ENCODE results near the gene TPK1.

TPK1 gene

GRCh38 chr7:144649120-144649519 lies 186.7 kb downstream of the TPK1 start:
- POLR2A ChIA-PET, result no interaction called here
- no peak for TF ChIP-seq ZNF423 (tag by site-specific recombination; IDR thresholded peaks at IDR 0.05)
- Histone ChIP-seq H3K4me1 (ENCODE audit: control insufficient read depth, insufficient read depth, low read length) (no peaks in the 10 kb centered on the region), H3K36me3 (ENCODE audit: control insufficient read depth in 2 of 2, insufficient read depth in 1 of 2, low read length in 2 of 2) (no peaks in the 10 kb centered on the region), H3K27ac (ENCODE audit: extremely low read depth, low read depth, low read length) (no peak overlapping the region), H3K4me3 (ENCODE audit: low read depth, low read length) (no peak overlapping the region), H3K9me3 (ENCODE audit: control insufficient read depth, insufficient read depth, low read depth, low read length) (no peaks in the 10 kb centered on the region)
- CTCF ChIA-PET, result no interaction called here

DNA sequence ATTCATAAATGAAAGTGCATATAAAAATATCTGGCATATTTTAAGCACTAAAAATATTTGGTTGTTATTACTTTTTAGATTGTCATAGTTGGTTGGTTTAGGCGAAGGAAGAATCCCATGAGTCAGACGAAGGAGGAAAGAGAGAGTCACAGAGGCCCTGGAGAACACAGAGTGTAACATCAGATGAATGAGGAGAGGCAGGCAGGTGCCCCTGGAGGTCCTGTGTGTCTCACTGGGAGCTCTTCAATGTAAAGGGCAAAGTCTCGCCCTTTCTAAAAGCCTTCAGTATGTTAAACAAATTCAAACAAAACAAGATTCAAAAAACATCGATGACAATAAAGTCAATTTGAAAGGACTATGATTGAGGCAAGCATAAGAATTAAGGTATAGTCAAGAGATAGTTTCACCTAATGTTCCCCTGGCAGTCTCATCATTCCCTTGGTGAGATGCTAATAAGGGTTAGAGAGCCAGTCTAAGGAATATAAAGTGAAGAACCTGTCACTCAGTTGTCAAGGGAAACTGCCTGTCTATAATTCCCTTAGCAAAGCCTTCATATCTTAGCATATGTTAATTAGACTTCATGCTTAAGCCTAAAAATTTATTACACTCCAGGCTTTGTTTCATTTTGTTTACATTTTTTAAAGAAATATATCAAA lies 194.3 kb downstream of the TPK1 start:
- no peaks in the 10 kb centered on the region for H3K9me3 ChIP-seq (ENCODE audit: control insufficient read depth, insufficient read depth, low read depth, low read length)
- POLR2A ChIA-PET, result no interaction called here
- CTCF ChIA-PET, result no interaction called here
- H3K4me1 ChIP-seq (ENCODE audit: control insufficient read depth, insufficient read depth, low read length), result no peaks in the 10 kb centered on the region
- H3K27ac ChIP-seq (ENCODE audit: extremely low read depth, low read depth, low read length), result no peak overlapping the region
- TF ChIP-seq ZNF132 (tag by site-specific recombination; IDR thresholded peaks at IDR 0.05; ENCODE audit: borderline replicate concordance) (no peak), MEIS1 (CRISPR knock-in tag; IDR thresholded peaks at IDR 0.05; ENCODE audit: borderline replicate concordance) (no peak), ZIC2 (tag by site-specific recombination; IDR thresholded peaks at IDR 0.05) (no peak), ZNF704 (tag by site-specific recombination; IDR thresholded peaks at IDR 0.05) (no peak), ZBTB7A (tag by site-specific recombination; IDR thresholded peaks at IDR 0.05; ENCODE audit: low read depth) (no peak), WT1 (tag by site-specific recombination; IDR thresholded peaks at IDR 0.05) (no peak), ZBTB1 (tag by site-specific recombination; IDR thresholded peaks at IDR 0.05) (no peak), IKZF3 (tag by site-specific recombination; IDR thresholded peaks at IDR 0.05) (no peak), HOXD13 (CRISPR knock-in tag; IDR thresholded peaks at IDR 0.05; ENCODE audit: borderline replicate concordance) (no peak), ZFP37 (tag by site-specific recombination; IDR thresholded peaks at IDR 0.05) (no peak), GFI1B (tag by site-specific recombination; IDR thresholded peaks at IDR 0.05) (no peak)
- TF ChIP-seq, protein P1, sequence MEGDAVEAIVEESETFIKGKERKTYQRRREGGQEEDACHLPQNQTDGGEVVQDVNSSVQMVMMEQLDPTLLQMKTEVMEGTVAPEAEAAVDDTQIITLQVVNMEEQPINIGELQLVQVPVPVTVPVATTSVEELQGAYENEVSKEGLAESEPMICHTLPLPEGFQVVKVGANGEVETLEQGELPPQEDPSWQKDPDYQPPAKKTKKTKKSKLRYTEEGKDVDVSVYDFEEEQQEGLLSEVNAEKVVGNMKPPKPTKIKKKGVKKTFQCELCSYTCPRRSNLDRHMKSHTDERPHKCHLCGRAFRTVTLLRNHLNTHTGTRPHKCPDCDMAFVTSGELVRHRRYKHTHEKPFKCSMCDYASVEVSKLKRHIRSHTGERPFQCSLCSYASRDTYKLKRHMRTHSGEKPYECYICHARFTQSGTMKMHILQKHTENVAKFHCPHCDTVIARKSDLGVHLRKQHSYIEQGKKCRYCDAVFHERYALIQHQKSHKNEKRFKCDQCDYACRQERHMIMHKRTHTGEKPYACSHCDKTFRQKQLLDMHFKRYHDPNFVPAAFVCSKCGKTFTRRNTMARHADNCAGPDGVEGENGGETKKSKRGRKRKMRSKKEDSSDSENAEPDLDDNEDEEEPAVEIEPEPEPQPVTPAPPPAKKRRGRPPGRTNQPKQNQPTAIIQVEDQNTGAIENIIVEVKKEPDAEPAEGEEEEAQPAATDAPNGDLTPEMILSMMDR (tag by site-specific recombination; IDR thresholded peaks at IDR 0.05), result no peak
- TF ChIP-seq, protein P2, sequence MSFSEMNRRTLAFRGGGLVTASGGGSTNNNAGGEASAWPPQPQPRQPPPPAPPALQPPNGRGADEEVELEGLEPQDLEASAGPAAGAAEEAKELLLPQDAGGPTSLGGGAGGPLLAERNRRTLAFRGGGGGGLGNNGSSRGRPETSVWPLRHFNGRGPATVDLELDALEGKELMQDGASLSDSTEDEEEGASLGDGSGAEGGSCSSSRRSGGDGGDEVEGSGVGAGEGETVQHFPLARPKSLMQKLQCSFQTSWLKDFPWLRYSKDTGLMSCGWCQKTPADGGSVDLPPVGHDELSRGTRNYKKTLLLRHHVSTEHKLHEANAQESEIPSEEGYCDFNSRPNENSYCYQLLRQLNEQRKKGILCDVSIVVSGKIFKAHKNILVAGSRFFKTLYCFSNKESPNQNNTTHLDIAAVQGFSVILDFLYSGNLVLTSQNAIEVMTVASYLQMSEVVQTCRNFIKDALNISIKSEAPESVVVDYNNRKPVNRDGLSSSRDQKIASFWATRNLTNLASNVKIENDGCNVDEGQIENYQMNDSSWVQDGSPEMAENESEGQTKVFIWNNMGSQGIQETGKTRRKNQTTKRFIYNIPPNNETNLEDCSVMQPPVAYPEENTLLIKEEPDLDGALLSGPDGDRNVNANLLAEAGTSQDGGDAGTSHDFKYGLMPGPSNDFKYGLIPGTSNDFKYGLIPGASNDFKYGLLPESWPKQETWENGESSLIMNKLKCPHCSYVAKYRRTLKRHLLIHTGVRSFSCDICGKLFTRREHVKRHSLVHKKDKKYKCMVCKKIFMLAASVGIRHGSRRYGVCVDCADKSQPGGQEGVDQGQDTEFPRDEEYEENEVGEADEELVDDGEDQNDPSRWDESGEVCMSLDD (tag by site-specific recombination; IDR thresholded peaks at IDR 0.05), result no peak
- TF ChIP-seq, protein P3, sequence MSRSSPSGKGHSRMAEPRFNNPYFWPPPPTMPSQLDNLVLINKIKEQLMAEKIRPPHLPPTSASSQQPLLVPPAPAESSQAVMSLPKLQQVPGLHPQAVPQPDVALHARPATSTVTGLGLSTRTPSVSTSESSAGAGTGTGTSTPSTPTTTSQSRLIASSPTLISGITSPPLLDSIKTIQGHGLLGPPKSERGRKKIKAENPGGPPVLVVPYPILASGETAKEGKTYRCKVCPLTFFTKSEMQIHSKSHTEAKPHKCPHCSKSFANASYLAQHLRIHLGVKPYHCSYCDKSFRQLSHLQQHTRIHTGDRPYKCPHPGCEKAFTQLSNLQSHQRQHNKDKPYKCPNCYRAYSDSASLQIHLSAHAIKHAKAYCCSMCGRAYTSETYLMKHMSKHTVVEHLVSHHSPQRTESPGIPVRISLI (tag by site-specific recombination; IDR thresholded peaks at IDR 0.05), result no peak
- TF ChIP-seq, protein P4, sequence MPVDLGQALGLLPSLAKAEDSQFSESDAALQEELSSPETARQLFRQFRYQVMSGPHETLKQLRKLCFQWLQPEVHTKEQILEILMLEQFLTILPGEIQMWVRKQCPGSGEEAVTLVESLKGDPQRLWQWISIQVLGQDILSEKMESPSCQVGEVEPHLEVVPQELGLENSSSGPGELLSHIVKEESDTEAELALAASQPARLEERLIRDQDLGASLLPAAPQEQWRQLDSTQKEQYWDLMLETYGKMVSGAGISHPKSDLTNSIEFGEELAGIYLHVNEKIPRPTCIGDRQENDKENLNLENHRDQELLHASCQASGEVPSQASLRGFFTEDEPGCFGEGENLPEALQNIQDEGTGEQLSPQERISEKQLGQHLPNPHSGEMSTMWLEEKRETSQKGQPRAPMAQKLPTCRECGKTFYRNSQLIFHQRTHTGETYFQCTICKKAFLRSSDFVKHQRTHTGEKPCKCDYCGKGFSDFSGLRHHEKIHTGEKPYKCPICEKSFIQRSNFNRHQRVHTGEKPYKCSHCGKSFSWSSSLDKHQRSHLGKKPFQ (tag by site-specific recombination; IDR thresholded peaks at IDR 0.05), result no peak
- H3K4me3 ChIP-seq (ENCODE audit: low read depth, low read length), result no peak overlapping the region
- H3K36me3 ChIP-seq (ENCODE audit: control insufficient read depth in 2 of 2, insufficient read depth in 1 of 2, low read length in 2 of 2), result no peaks in the 10 kb centered on the region

Data from HEK293 (cell line).